GM18507 (cell line): Measurements from ENCODE around the gene PHC2.

Experiments used
- DNase-seq: peaks from one replicate; pipeline ENCODE4 v3.0.0; 2011; ENCODE audit warnings: low read depth; ENCODE audit not compliant: insufficient read length; ENCODE audit errors: extremely low spot score
- FAIRE-seq: peaks from 2 replicates; lab custom pipeline; 2011; peaks lifted over from hg19 to GRCh38; lab: Jason Lieb, UNC

PHC2 gene

GRCh38 chr1:33428661-33429060 lies 2.2 kb downstream of the PHC2 start:
- DNase-seq (no peak), FAIRE-seq (no peak)

GRCh38 chr1:33426916-33427315 lies 4.0 kb downstream of the PHC2 start:
- FAIRE-seq (no peak), DNase-seq (no peak)

GRCh38 chr1:33425900-33426299 lies 5.0 kb downstream of the PHC2 start:
- DNase-seq: no peak
- FAIRE-seq: no peak

- FAIRE-seq (no peak), DNase-seq (no peak)
Measured at GRCh38 chr1:33424610-33425009, 6.3 kb downstream of the PHC2 start.

- FAIRE-seq: no peak
Measured at GRCh38 chr1:33424205-33424604, 6.7 kb downstream of the PHC2 start.

GRCh38 chr1:33420870-33421775 lies 9.8 kb downstream of the PHC2 start:
- no peak for FAIRE-seq
- no peak for DNase-seq

More at GRCh38 chr1:33424205-33424604, 6.7 kb downstream of the PHC2 start:
- no peak for DNase-seq

- no peak for FAIRE-seq
- DNase-seq: no peak
Measured at GRCh38 chr1:33418811-33419210, 12.1 kb downstream of the PHC2 start.

GRCh38 chr1:33414879-33415278 lies 16.0 kb downstream of the PHC2 start:
- FAIRE-seq: no peak
- no peak for DNase-seq

- FAIRE-seq: no peak
Measured at GRCh38 chr1:33410091-33410701, 20.7 kb downstream of the PHC2 start.

GRCh38 chr1:33408093-33408436 lies 22.8 kb downstream of the PHC2 start:
- no peak for FAIRE-seq

More at GRCh38 chr1:33410091-33410701, 20.7 kb downstream of the PHC2 start:
- DNase-seq: no peak

GRCh38 chr1:33407352-33408092 lies 23.4 kb downstream of the PHC2 start:
- FAIRE-seq: no peak
- DNase-seq: no peak

More at GRCh38 chr1:33408093-33408436, 22.8 kb downstream of the PHC2 start:
- no peak for DNase-seq

- DNase-seq (no peak), FAIRE-seq (no peak)
Measured at GRCh38 chr1:33402206-33402605, 28.7 kb downstream of the PHC2 start.

GRCh38 chr1:33401471-33401870 lies 29.4 kb downstream of the PHC2 start:
- FAIRE-seq: no peak
- DNase-seq: no peak

- FAIRE-seq: no peak
Measured at GRCh38 chr1:33400153-33400911, 30.6 kb downstream of the PHC2 start.

GRCh38 chr1:33399375-33399774 lies 31.5 kb downstream of the PHC2 start:
- no peak for DNase-seq
- no peak for FAIRE-seq

More at GRCh38 chr1:33400153-33400911, 30.6 kb downstream of the PHC2 start:
- DNase-seq: no peak

- FAIRE-seq: no peak
- DNase-seq: no peak
Measured at GRCh38 chr1:33397994-33398393, 32.9 kb downstream of the PHC2 start.

GRCh38 chr1:33397125-33397506 lies 33.8 kb downstream of the PHC2 start:
- FAIRE-seq (no peak), DNase-seq (no peak)

GRCh38 chr1:33396188-33397124 lies 34.4 kb downstream of the PHC2 start:
- FAIRE-seq (no peak), DNase-seq (no peak)

GRCh38 chr1:33394770-33395169 lies 36.1 kb downstream of the PHC2 start:
- FAIRE-seq: no peak

More at GRCh38 chr1:33394770-33395169, 36.1 kb downstream of the PHC2 start:
- DNase-seq: no peak
